Measurements from ENCODE around the gene SEMA7A.

GRCh38 chr15:74425630-74426029 is 8.1 kb downstream of the SEMA7A start:
- TF ChIP-seq CTCF (IDR thresholded peaks at IDR 0.05) (no peak), POLR2A (IDR thresholded peaks at IDR 0.05) (no peak), POLR2AphosphoS5 (IDR thresholded peaks at IDR 0.05; ENCODE audit: insufficient read depth in 1 of 2, low read depth in 1 of 2) (no peak)

Measured in vagina (tissue), 2 donors.